Measurements from ENCODE around the gene PEX11B.

DNA sequence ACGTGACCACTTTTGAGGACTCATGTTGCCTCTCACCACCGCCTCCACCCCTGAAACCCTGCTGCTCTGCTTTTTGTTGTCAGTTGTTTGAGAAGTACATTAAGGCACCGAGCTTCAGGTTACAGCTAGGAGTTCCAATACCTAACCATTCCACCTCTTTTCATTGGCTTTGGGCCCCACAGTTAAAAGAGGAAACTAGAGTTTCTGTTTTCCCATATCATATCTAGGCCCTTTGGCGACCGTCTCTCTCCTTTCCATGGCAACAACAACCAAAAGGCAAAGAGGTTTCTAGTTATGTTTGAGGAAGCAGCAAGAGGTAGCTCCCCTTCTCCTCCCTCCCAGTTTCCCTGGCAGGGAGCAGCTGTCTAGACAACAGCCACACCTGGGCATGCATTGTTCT, 38.7 kb downstream of the PEX11B start:
- TF ChIP-seq CTCF (conservative IDR thresholded peaks at IDR 0.05; ENCODE audit: low read depth in 2 of 2) (no peak), JUNB (IDR thresholded peaks at IDR 0.05; ENCODE audit: unreplicated experiment) (no peak), CREB1 (CRISPR knock-in tag; IDR thresholded peaks at IDR 0.05; ENCODE audit: low read depth) (no peak), POLR2AphosphoS5 (IDR thresholded peaks at IDR 0.05; ENCODE audit: low read depth) (no peak)
